DOHH2 (cell line): ENCODE results near the gene CTNNA2.

Source experiments
- EZH2phosphoT487 ChIP-seq: fragments of 200-600 bp; sonication (generic); IDR thresholded peaks from 2 replicates; pipeline ENCODE4 v1.6.1; 2017; ENCODE audit warnings: borderline replicate concordance, mild to moderate bottlenecking, antibody characterized with exemption, low read length, moderate library complexity, mixed read lengths
- TF ChIP-seq, protein P1 (sequence below): fragments of 200-600 bp; sonication (generic); IDR thresholded peaks from one replicate; pipeline ENCODE4 v1.5.1; 2014; ENCODE audit warnings: antibody characterized with exemption, mild to moderate bottlenecking, low read depth, low read length; ENCODE audit not compliant: poor library complexity, severe bottlenecking

DNA sequence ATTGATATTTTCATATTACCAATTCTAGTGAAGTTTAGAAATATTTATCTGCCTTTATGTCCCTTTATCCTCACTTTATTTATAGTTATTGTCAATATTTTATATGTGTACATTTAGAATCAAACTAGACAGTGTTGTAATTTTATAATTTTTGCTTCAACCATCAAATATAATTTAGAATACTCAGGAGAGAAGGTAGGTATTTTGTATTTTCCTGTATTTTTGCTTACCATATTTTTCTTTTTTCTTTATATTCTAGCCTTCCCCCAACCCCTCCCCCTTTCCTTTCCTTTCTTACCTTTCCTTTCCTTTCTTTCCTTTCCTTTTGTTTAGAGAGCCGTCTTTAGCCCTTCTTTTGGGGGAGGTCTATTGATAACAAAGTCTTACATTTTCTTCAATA, 651.5 kb downstream of the CTNNA2 start:
- TF ChIP-seq, protein P1, sequence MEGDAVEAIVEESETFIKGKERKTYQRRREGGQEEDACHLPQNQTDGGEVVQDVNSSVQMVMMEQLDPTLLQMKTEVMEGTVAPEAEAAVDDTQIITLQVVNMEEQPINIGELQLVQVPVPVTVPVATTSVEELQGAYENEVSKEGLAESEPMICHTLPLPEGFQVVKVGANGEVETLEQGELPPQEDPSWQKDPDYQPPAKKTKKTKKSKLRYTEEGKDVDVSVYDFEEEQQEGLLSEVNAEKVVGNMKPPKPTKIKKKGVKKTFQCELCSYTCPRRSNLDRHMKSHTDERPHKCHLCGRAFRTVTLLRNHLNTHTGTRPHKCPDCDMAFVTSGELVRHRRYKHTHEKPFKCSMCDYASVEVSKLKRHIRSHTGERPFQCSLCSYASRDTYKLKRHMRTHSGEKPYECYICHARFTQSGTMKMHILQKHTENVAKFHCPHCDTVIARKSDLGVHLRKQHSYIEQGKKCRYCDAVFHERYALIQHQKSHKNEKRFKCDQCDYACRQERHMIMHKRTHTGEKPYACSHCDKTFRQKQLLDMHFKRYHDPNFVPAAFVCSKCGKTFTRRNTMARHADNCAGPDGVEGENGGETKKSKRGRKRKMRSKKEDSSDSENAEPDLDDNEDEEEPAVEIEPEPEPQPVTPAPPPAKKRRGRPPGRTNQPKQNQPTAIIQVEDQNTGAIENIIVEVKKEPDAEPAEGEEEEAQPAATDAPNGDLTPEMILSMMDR, result no peak
- no peak for TF ChIP-seq EZH2phosphoT487
